ENCODE results near the gene ASPSCR1.

DNA sequence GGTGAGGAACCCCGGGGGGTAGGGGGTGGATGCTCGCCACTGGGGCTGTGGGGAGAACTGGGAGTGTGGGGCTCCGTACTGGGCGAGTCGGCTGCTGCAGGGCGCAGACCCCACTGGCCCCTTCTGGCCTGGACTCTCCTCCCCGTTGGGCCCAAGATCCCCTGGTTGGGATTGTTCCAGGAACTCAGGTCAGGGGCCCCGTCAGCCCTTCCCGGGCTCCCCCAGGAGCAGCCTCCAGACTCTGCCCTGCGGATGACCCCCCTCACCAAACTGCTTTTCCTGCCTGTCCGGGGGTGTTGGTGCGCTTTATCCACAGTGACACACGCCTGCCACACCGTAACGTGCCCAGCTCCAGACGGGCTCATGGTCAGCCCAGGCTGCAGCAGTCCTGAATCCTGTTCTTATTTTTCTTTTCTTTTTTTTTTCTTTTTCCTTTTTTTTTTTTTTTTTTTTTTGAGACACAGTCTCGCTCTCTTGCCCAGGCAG is 24.2 kb downstream of the ASPSCR1 start:
- TF ChIP-seq CTCF (conservative IDR thresholded peaks at IDR 0.05; ENCODE audit: low read length) (no peak), EZH2phosphoT487 (IDR thresholded peaks at IDR 0.05; ENCODE audit: borderline replicate concordance, low read depth, low read length) (no peak)
